SK-N-MC (cell line): ENCODE results near the gene ADPGK.

ENCODE experiments used
- EZH2 ChIP-seq: fragments of 200-600 bp; sonication (generic); IDR thresholded peaks from one replicate; pipeline ENCODE4 v1.6.1; 2017; ENCODE audit warnings: antibody characterized with exemption
- FOXP2 ChIP-seq: optimal IDR thresholded peaks from 2 replicates; pipeline ENCODE3; 2011; ENCODE audit warnings: mild to moderate bottlenecking, moderate library complexity; ENCODE audit not compliant: insufficient read depth; ENCODE audit errors: extremely low read length, control extremely low read depth
- POLR2AphosphoS5 ChIP-seq: IDR thresholded peaks from 2 replicates; pipeline ENCODE4 v1.6.1; 2012; ENCODE audit warnings: mild to moderate bottlenecking, low read depth, low read length, borderline replicate concordance

DNA sequence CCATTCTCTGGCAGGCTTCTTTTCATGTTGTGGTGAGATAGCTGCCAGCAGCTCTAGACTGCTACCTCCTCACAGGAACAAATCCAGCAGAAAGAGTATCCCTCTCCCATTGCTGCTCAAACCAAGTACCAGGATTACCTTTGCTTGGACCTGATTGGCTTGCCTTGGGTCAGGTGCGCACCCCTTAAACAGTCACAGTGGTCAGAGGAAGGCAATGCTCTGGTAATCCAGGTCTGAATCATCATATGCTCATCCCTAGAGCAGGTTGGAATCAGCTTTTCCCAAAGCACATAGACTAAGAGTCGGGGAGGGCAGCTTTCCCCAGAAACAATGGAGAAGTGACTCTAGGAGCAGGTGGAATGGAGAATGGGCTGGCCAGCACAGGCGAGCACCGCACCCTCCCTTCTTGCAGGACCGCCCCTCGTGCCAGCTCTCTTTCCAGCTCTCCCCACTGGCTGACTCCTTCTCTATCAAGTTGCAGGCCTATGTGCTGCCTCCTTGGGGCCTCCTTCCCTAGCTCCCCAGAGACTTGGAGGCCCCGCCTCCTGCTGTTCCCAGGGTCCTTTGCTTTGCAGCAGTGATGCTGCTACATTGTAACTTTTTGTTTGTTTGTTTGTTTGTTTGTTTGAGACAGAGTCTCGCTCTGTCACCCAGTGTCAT is 29.9 kb upstream of the ADPGK start:
- TF ChIP-seq POLR2AphosphoS5 (no peak), EZH2 (no peak), FOXP2 (no peak)
